HTR-8/SVneo (cell line): ENCODE results near the gene ZFP42.
"Not testable (repeated sequence)": the region's sequence is repeated elsewhere in the genome, so short reads cannot be mapped to it uniquely, and the experiment has no call there.

Experiments used
- DNase-seq: peaks from one replicate; pipeline ENCODE4 v3.0.0; 2011; ENCODE audit warnings: low spot score, mixed read lengths; ENCODE audit not compliant: insufficient read length
- FAIRE-seq: peaks from 2 replicates; lab custom pipeline; 2011; peaks lifted over from hg19 to GRCh38; lab: Jason Lieb, UNC

Gene ZFP42

DNA sequence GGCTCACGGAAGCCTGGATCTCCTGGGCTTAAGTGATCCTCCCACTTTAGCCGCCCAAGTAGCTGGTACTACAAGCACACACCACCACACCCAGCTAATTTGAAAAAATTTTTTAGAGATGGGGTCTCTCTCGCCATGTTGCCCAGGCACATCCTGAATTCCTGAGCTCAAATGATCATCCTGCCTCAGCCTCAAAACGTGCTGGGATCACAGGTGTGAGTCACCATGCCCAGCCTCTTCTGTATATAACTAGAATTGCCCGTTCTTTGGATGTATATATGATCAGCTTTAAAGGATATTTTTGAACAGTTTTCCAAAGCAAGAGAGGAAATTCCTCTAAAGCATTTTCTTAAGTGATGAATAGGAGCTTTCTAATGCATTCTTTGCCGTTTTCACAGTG, 22.7 kb downstream of the ZFP42 start:
- FAIRE-seq: no peak
- DNase-seq: no peak

DNA sequence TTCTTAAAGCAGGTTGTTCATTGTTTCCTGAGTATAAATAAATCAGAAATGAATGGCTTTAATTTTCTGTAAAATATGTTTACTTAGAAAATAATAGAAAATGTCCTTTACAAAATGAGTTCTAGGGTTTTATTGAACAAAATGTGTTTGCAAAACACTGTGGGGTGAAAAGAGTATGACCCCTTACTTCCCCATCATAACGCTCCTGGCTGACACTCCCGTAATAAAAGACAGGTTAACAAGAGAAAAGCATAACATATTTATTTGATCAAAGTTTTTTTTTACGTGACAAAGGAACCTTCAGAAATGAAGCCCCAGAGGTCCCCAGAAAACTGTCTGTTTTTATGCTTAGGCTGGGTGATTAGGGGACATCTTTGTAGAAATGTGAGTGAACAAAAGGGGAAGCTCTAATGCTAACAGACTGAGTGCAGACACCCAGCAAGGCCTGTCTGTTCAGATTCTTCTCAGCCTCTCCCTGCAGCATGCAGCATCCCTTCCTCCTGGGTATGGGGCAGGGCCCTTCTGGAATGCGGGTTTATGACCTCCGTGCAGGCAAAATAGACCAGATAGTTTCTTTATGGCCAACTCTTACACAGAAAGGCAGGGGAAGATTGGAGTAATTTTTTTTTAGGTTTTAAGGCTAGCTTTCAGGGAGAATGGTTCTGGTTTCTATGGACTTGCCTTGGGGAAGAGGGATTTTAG, 26.1 kb downstream of the ZFP42 start:
- FAIRE-seq: no peak
- DNase-seq: no peak

DNA sequence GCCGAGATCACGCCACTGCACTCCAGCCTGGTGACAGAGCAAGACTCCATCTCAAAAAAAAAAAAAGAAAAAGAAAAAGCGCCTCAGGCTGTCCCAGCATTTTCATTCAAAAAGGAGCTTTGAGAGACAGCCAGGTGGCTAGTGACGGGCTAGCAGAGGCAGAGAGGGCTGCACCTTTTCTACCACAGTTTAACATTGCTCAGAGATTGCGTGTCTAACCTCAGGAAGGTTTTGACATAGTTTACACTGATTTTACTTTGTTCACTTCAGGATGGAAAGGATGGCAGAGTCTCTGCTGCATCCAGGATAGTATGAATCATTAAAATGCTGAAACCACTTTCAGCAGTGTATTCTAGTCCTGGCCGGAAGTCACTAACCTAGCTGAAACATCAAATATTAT, 28.1 kb downstream of the ZFP42 start:
- FAIRE-seq (no peak), DNase-seq (peak; percentile 25)

DNA sequence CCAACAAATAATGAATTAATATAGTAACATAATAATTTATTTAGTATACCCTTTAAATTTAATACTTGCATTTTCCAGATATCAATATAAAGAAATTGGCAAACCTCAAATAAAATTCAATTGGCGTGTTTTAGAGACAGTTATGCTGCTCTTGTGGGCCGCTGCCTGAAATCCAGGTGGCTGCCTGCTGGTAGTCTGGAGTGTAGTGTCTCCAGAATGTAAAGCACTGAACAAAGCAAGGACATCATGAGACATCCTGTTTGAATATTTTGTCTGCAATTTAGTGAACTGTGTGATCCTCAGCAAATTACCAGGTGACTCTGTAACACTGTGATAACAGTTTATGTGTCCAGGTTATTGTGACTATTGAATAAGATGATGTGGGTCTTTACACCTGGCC, 29.9 kb downstream of the ZFP42 start:
- DNase-seq (no peak), FAIRE-seq (peak; percentile 54)

DNA sequence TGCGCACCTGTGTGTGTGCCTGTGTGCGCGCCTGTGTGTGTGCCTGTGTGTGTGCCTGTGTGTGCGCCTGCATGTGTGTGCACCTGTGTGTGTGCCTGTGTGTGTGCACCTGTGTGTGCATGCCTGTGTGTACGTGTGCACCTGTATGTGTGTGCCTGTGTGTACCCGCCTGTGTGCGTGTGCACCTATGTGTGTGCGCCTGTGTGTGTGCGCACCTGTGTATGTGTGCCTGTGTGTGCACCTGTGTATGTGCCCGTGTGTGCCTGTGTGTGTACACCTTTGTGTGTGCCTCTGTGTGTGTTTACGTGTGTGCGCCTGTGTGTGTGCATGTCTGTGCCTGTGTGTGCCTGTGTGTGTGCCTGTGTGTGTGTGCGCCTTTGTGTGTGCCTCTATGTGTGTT, 33.5 kb downstream of the ZFP42 start:
- FAIRE-seq: peak; percentile 97
- DNase-seq: no peak

DNA sequence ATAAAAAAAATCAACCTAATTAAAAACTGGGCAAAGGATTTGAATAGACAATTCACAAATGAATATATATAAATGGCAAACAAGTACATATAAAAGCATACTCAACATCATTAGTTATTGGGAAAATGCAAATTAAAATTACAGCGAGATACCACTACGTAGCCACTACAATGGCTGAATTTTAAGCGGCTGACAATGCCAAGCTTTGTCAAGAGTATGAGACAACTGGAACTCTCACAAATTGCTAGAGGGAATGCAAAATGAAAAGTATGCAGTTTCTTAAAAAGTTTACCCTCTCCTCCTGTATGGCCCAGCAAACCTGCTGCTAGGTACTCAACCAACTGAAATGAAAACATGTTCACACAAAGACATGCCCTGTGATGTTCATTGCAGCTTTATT, 34.8 kb downstream of the ZFP42 start:
- DNase-seq (no peak), FAIRE-seq (no peak)

DNA sequence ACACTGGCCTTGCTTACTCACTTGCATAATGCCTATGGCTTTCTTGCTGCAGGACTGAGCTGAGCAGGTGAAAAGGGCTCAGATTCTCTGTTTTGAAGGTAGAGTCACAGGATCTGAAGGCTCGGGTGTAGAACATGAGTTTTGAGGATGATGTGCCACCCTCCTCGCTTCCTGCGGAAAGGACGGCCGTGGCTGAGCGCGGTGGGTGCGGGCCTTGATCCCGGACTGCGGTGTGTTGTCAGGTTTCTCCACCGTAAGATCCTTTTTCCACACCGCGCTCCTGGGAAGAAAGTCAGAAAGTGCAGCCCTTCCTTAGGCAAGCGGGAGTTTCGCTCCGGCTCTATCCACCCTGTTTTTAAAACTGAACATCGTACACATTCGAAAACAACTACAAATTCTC, 36.2 kb downstream of the ZFP42 start:
- DNase-seq (no peak), FAIRE-seq (no peak)

DNA sequence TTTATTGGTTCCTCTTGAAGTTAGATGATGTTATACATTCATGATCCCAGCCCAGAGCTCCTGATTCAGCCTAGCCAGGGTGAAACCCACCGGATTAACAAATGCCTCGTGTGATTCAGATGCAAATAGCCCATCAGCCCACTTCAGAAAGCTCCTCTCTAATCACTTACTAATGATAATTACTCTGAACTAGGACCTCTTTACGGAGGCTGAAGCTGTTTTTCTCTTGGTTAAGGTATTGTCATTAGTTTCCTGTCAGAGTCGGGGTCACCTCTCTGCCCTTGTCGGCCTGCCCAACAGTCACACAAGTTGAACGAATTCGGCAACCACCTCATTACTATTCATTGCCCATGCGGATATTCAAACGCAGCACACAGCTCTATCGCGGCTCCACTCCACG, 36.6 kb downstream of the ZFP42 start:
- no peak for FAIRE-seq
- no peak for DNase-seq

DNA sequence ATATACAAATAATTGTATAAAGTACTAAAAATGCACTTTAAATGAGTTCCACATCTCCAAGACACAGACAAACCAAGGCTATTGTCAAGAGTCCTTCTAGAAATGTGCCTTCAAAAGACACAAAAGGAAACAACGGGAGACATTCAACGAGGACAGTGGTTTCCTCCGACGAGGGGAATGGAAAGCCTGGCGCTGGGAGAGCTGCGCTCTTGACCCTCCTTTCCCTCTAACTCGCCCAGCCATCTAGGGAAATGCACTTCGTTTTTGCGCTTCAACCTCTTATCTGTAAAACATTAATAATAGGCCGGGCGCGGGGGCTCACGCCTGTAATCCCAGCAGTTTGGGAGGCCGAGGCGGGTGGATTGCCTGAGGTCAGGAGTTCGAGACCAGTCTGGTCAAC, 37.0 kb downstream of the ZFP42 start:
- DNase-seq: no peak
- no peak for FAIRE-seq

DNA sequence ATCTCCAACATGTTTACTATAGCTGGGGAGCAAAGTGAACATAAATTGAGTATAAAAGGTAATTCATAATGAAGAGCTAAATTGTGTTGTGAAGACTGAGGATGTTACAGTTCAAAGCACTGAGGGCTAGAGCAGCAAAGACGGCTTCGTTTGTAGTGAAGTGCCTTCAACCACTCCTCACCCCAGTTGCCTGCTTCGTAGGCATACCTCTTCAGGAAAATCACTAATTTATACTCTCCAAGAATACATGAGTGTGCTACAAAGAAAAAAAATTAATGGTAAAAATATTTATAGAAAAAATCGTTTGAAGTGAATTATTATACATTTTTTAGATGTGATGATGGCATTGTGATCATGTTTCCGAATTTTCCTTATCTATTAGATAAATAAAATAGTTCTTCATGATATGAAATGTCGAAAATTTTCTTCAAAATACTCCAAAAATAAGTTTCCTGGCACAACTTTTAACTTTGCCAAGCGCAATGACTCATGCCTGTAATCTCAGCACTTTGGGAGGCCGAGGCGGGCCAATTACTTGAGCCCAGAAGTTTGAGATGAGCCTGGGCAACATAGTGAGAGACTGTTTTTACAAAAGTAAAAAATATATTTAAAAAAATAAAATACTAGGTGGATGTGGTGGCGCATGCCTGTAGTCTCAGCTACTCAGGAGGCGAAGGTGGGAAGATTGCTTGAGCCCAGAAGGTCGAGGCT, 41.6 kb downstream of the ZFP42 start:
- DNase-seq: no peak
- no peak for FAIRE-seq

DNA sequence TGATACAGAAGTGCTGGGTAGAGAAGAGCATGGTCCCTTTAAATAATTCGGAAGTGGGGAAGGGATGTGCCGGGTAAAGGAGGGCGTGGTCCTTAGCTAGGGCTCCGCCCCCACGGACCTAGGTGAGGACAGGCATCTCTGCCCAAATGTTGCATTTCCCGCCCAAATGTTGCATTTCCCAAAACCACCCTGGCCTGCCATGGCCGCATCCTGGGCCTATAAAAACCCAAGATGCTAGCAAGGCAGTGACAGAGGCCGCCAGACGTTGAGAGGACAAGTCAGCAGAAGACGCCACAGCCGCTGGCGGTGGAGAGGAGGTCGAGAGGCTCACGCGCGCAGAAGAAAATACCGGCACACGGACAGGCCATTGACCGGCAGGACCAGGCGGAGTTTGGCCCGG, 46.1 kb downstream of the ZFP42 start:
- FAIRE-seq: no peak
- no peak for DNase-seq

DNA sequence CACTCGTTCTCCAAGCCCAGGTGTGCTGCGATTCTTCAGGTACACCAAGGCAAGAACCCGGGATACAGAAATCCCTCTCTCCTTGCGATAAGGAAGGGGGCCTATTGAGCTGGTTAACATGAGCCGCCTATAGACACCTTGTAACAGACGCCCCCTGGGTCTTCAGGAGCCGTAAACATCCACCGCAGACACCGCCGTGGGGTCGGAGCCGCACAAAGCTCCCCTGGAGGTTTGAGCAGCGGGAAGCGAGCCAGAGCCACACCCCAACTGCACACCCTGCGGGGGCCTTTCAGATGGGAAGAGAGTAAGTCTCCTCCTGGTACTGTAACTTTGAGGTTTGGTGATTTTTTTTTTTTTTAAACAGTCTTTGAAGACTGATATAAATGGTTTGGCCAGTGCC, 46.6 kb downstream of the ZFP42 start:
- FAIRE-seq: no peak
- DNase-seq: no peak

DNA sequence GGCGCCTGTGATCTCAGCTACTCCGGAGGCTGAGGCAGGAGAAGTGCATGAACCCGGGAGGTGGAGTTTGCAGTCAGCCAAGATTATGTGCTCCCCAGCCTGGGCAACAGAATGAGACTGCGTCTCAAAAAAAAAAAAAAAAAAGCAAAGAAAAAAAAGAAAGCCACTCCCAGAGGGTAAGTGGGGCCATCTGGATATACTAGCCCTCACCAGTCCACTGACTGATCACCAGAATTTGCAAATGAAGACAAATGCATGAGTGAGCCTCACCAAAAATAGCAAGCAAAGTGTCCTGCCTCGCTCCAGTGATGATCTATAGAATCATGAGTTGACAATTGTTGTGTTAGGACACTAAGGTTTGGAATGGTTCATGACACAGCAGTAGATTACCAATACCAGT, 47.6 kb downstream of the ZFP42 start:
- FAIRE-seq: no peak
- no peak for DNase-seq

DNA sequence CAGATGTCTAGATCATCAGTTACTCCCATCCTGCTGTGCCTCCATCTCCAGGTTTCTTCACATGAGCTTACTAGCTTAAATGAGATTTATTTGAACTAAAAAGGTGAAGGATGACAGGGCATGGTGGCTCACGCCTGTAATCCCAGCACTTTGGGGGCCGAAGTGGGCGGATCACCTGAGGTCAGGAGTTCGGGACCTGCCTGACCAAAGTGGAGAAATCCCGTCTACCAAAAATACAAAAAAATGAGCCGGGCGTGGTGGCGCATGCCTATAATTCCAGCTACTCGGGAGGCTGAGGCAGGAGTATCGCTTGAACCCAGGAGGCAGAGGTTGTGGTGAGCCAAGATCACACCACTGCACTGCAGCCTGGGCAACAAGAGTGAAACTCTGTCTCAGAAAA, 49.9 kb downstream of the ZFP42 start:
- not testable (repeated sequence) for FAIRE-seq, DNase-seq

DNA sequence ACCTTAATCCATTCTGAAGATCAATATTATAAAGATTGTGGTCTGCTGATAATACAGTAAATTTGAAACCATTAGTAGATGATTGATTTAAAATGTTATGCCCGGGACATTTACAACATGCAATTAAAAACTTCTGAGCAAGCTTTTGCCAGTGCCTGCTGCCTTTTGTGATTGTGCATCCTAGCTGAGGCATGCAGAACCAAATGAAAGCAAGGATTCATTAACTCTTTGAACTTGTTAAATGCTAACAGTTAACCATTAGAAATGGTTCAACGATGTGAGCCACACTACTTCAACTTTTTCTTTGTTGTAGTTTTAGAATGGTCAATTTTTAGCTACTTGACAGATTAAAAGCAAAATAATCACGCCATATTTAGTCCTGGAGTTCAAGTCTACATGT, 51.1 kb downstream of the ZFP42 start:
- FAIRE-seq (no peak), DNase-seq (no peak)

DNA sequence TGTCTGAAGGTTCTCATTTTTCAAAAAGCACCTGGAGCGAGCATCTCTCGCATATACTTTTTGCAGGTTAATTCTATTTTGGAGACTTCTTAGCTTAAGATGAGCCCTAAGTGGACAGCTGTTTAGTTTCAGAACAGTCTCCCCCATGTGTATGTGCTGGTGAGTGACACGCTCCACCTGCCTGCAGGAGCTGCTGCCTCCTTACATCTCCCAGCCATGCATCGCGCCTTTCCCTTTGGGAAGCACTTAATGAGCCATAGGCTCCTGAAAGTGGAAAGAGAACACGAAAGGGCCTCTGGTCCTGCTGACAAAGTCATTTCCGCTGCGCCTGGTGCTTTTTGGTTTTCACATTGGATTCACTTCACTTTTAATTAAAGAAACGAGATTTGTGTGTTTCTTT, 57.7 kb downstream of the ZFP42 start:
- DNase-seq: no peak
- no peak for FAIRE-seq
